Thoracic aorta (tissue), 2 donors: Measurements from ENCODE around the gene ANXA8. TPM values are rescaled to one million over a fixed set of nuclear protein-coding genes. Genes with fewer than 3 reads are reported as not detected.

Experiments
- ATAC-seq: fragments of 150-250 bp; one replicate; pipeline ENCODE4 v1.8.0; 2017; ENCODE audit warnings: low read depth; ENCODE audit not compliant: insufficient number of reproducible peaks, low FRiP score
- DNase-seq: peaks from one replicate; pipeline ENCODE4 v3.0.0-alpha.2; 2020; ENCODE audit warnings: low spot score
- H3K27ac ChIP-seq, 2 donors: fragments of 200-600 bp; sonication (generic); 1 replicate in 1 of 2; 2 replicates in 1 of 2; pipeline ENCODE4 v1.5.1; 2016; ENCODE audit warnings: mild to moderate bottlenecking in 2 of 2, moderate library complexity in 2 of 2
- H3K27me3 ChIP-seq: fragments of 200-600 bp; sonication (generic); replicated peaks from 2 replicates; pipeline ENCODE4 v1.6.0; 2016; ENCODE audit warnings: mild to moderate bottlenecking; ENCODE audit not compliant: insufficient read depth
- H3K36me3 ChIP-seq: fragments of 200-600 bp; sonication (generic); one replicate; pipeline ENCODE4 v1.5.1; 2016
- H3K4me1 ChIP-seq, 2 donors: fragments of 200-600 bp; sonication (generic); 1 replicate in 1 of 2; 2 replicates in 1 of 2; pipeline versions ENCODE4 v1.5.1 to v1.6.0; 2016; ENCODE audit warnings: low read depth in 2 of 2, mild to moderate bottlenecking in 1 of 2; ENCODE audit not compliant: control insufficient read depth in 1 of 2
- H3K4me3 ChIP-seq: fragments of 200-600 bp; sonication (generic); 2 replicates; pipeline ENCODE4 v1.5.1; 2016; ENCODE audit warnings: mild to moderate bottlenecking
- H3K9me3 ChIP-seq: fragments of 200-600 bp; sonication (generic); 2 replicates; pipeline ENCODE4 v1.5.1; 2016
- total RNA-seq, 2 donors: library from RNA; depleted of rRNA; stranded (reverse); fragments of >200 nt; gene quantifications; one replicate each; pipeline versions ENCODE4 v1.1.0 to v1.2.3, GENCODE V29; 2016
- TF ChIP-seq, protein P1 (sequence below): fragments of 200-600 bp; sonication (generic); IDR thresholded peaks from one replicate; pipeline ENCODE4 v1.5.1; 2019; ENCODE audit warnings: antibody characterized with exemption

Gene ANXA8
- total RNA-seq, 2 donors from 2014 or later, result not detected

DNA sequence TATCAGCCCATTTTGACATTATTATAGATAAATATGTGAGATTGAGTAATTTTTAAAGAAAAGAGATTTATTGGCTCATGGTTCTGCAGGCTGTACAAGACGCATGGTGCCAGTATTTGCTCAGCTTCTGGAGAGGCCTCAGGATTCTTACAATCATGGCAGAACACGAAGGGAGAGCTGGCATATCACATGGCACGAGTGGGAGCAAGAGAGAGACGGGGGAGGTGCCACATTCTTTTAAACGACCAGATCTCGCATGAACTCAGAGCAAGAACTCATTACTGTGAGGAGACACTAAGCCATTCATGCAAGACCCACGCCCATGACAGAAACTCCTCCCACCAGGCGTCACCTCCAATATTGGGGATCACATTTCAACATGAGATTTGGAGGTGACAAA is 59.7 kb downstream of the ANXA8 start:
- DNase-seq, result no peak
- no peak for ATAC-seq

DNA sequence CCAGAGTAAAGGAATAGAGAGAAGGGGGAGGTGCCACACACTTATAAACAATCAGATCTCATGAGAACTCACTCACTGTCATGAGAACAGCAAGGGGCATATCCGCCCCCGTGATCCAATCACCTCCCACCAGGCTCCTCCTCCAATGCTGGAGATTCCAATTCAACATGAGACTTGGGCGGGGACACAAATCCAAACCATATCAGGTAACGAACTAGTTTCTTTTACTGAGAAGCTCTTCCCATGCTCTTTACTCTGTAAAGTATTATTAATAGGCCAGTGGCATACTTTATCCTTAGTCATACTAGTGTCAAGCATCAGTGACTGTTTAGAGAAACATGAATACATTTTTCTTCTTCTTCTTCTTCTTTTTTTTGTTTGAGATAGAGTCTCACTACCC is 60.4 kb downstream of the ANXA8 start:
- DNase-seq (no peak), ATAC-seq (no peak)
- no peaks in the 10 kb centered on the region for H3K27me3 ChIP-seq
- H3K9me3 ChIP-seq, result no peaks in the 10 kb centered on the region
- no peak overlapping the region for H3K27ac ChIP-seq
- TF ChIP-seq, protein P1, sequence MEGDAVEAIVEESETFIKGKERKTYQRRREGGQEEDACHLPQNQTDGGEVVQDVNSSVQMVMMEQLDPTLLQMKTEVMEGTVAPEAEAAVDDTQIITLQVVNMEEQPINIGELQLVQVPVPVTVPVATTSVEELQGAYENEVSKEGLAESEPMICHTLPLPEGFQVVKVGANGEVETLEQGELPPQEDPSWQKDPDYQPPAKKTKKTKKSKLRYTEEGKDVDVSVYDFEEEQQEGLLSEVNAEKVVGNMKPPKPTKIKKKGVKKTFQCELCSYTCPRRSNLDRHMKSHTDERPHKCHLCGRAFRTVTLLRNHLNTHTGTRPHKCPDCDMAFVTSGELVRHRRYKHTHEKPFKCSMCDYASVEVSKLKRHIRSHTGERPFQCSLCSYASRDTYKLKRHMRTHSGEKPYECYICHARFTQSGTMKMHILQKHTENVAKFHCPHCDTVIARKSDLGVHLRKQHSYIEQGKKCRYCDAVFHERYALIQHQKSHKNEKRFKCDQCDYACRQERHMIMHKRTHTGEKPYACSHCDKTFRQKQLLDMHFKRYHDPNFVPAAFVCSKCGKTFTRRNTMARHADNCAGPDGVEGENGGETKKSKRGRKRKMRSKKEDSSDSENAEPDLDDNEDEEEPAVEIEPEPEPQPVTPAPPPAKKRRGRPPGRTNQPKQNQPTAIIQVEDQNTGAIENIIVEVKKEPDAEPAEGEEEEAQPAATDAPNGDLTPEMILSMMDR, result no peak
- no peak overlapping the region for H3K4me3 ChIP-seq
- H3K4me1 ChIP-seq, result no peaks in the 10 kb centered on the region
- no peaks in the 10 kb centered on the region for H3K36me3 ChIP-seq

More for the DNA sequence above, 59.7 kb downstream of the ANXA8 start:
- Histone ChIP-seq H3K9me3 (no peaks in the 10 kb centered on the region), H3K36me3 (no peaks in the 10 kb centered on the region), H3K4me1 (no peaks in the 10 kb centered on the region), H3K4me3 (no peak overlapping the region), H3K27me3 (no peaks in the 10 kb centered on the region), H3K27ac (no peak overlapping the region)
- TF ChIP-seq, protein P1, result no peak

DNA sequence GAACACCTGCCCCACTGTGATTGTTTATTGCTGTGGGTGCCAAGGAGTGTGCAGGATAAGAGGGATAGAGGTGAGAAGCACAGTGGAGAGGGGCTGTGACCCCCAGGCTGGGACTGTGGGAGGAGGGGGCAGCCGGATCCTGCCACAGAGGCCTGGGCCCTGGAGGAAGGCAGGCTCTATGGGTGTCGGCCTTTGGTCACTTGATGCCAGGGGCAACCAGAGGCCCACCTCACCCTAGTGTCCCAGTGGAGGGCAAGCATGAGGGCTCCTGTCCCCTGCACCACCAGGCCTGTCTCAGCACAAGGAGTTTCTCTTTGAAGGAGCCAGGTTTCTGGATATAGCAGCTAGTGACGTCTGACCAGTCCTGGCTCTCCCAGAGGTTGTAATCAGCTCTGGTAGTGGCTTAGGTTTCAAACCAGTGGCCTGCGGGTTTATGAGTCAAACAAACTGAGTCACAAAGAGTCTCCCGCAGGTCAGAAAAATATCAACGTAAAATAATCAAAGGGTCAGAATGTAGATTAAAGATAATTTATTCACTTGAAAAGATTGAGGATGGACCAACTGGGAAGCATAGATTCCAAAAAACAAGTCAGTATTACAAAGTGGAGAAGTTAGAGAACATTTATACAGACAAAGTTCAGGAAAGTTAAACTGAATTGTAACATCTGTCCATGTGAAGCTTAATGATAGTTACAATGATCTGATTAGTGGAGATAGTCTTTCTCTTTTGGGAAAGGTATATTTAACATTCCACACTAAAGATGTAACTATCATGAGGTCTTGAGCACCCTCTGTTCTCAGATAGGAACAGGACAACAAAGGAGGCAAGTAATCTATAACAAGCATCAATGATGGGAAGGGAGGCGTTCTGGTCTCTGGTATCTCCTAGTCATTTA is 62.6 kb downstream of the ANXA8 start:
- DNase-seq (no peak), ATAC-seq (no peak)
- no peak overlapping the region for H3K4me3 ChIP-seq
- H3K36me3 ChIP-seq, result no peaks in the 10 kb centered on the region
- H3K27ac ChIP-seq, result no peak overlapping the region
- H3K4me1 ChIP-seq, result no peaks in the 10 kb centered on the region
- TF ChIP-seq, protein P1, result no peak
- no peaks in the 10 kb centered on the region for H3K27me3 ChIP-seq
- no peaks in the 10 kb centered on the region for H3K9me3 ChIP-seq

DNA sequence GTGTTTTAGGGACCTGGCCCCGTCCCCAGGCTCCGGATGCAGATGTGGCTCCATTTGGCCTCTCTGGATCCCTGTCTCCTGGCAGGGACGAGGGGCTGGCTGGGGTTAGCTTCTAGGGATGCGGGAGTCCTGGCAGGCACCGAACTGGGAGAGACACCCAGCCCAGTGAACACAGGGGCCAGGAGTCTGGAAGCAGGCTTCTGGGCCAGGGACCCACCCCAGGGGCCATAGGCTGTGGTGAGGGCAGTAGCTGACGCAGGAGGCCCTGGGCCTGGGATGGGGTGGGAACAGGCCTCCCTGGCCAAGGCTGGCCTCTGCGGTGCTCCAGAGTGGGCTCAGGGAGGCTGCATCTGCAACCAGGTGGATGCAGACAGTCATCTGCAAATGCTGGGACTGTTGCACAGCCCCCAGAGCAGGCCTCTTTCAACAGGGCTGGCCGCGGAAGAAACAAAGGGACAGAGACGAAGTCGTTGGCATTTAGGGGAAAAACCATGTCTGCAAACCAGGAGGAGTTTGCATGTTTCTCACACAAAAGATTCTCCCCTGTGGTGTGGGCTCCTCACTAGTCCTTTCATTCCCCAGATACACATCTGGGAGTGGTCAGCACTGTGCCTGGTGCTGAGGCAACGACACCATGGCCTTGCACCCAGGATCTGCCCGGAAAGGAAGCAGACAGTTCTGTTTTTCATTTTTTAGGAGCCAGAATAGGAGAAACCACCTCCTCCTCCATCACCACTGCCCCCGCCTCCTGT is 63.4 kb downstream of the ANXA8 start:
- TF ChIP-seq, protein P1, result no peak
- no peak for DNase-seq
- Histone ChIP-seq H3K4me3 (no peak overlapping the region), H3K9me3 (no peaks in the 10 kb centered on the region), H3K27me3 (no peaks in the 10 kb centered on the region), H3K27ac (no peak overlapping the region), H3K36me3 (no peaks in the 10 kb centered on the region), H3K4me1 (no peaks in the 10 kb centered on the region)
- ATAC-seq, result no peak

DNA sequence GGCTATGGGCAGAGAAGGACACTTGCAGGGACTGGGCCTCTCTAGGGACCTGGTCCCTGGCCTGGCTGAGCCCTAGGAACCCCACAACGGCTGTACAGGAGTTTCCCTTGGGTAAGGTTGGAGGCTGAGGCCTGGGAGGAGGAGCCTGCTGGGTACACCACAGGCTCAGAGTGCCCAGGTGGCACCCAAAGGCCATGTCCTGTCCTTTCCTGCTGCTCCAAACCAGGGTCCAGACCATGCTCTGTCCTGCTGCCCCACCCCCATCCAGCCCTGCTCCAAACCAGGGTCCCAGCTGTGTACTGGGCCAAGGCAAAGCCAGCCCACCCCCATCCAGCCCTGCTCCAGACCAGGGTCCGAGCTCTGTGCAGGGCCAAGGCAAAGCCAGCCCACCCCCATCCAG is 64.5 kb downstream of the ANXA8 start:
- no peak for ATAC-seq
- TF ChIP-seq, protein P1, result no peak
- Histone ChIP-seq H3K27ac (no peak overlapping the region), H3K4me3 (no peak overlapping the region), H3K9me3 (no peaks in the 10 kb centered on the region), H3K4me1 (no peaks in the 10 kb centered on the region), H3K27me3 (no peaks in the 10 kb centered on the region), H3K36me3 (no peaks in the 10 kb centered on the region)
- DNase-seq, result no peak
